Peyer's patch (tissue), 4 donors: Measurements from ENCODE around the gene GLI3.

Experiments
- CTCF ChIP-seq, 6 experiments: fragments of 450-650 bp in 4 of 6; fragments of 200-600 bp in 2 of 6; sonication (generic) in 1 of 6; IDR thresholded peaks; one replicate each; pipeline ENCODE4 v1.5.1; 2017 to 2019; ENCODE audit warnings: antibody characterized with exemption in 6 of 6, mild to moderate bottlenecking in 3 of 6, moderate library complexity in 1 of 6
- POLR2A ChIP-seq, 2 donors: fragments of 450-650 bp; IDR thresholded peaks; one replicate each; pipeline ENCODE4 v1.5.1; 2017; ENCODE audit warnings: antibody characterized with exemption in 2 of 2, mild to moderate bottlenecking in 2 of 2, moderate library complexity in 2 of 2

DNA sequence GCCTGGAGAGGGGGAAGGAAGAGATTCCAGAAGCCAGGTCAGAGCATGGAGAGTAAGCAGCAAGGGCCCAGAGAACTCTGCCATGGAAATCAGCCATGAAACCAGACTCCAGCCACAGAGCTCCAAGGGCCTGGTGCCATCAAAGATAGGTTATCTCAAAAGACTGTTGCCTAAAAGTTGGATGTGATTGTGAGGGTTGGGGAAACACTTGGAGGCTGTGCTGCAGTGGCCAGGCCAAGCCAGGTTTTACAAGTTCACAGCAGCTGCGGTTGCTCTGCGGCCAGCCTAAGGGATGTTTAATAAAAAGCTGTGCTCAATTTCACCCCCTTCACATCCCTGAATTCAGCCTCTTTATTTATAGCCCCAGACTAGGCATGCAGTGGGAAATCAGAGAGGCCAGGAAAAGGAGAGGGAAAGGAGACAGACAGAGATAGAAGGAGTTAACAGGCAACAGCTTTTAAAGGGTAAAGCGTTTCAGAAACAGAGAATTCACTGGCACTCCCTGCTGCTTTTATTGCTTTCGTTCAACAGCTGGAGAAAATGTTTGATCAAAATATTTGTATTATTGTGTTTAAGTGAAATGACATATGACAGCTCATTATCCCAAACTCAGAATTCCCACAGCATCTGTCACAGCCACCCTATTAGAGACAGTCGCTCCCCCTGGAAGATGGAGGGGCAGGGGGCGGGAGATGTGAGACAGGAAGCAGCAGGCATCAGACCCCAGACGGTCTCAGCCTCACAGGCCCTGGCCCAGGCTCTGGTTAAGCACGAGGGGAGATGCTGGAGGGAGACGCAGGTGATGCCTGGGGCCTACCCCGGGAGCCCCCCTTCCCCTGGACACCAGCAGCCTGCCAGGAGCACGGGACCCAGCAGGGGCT lies 140.1 kb downstream of the GLI3 start:
- TF ChIP-seq CTCF (IDR thresholded peaks at IDR 0.05): no peak
- no peak for TF ChIP-seq POLR2A (IDR thresholded peaks at IDR 0.05)
